ENCODE results near the gene FER. TPM values are rescaled to one million over a fixed set of nuclear protein-coding genes. Genes with fewer than 3 reads are reported as not detected.

FER gene
- total and polyA plus RNA-seq, 2 of the 8 experiments (the other 6 are each of a cell fraction or from before 2014, with no cell fraction given): 1.3 to 15.8 TPM

- CTCF ChIA-PET (ENCODE audit: partially characterized antibody): no interaction called here
Measured at GRCh38 chr5:108858959-108859358, 111.3 kb downstream of the FER start.

More at GRCh38 chr5:108858959-108859358, 111.3 kb downstream of the FER start:
- no peak overlapping the region for H2BK12ac ChIP-seq (ENCODE audit: low read depth, low read length)
- no peak overlapping the region for H3K14ac ChIP-seq (ENCODE audit: insufficient read length)
- H2AFZ ChIP-seq (ENCODE audit: low read length): no peak overlapping the region
- H4K91ac ChIP-seq (replicated peaks; ENCODE audit: insufficient read length, low read length): no peak overlapping the region
- no peak overlapping the region for H3K56ac ChIP-seq (replicated peaks; ENCODE audit: insufficient read length, low read depth, low read length)
- POLR2A ChIA-PET (ENCODE audit: partially characterized antibody): no interaction called here
- FAIRE-seq (no peak), DNase-seq (ENCODE audit: low read depth in 1 of 2, low spot score in 2 of 2) (no peak)
- no peak overlapping the region for H4K5ac ChIP-seq (ENCODE audit: insufficient read length, low read depth, low read length)
- no peak overlapping the region for H2BK20ac ChIP-seq (ENCODE audit: low read length)
- H4K8ac ChIP-seq (ENCODE audit: extremely low read depth, insufficient read depth, low read length): no peak overlapping the region
- no peaks in the 10 kb centered on the region for H3K36me3 ChIP-seq (ENCODE audit: control insufficient read depth in 2 of 4, insufficient read depth in 4 of 4, low read length in 3 of 4)
- H3K4me2 ChIP-seq (ENCODE audit: insufficient read depth in 1 of 2, low read depth in 2 of 2, low read length in 2 of 2): no peak overlapping the region
- H3K18ac ChIP-seq (ENCODE audit: extremely low read depth, low read length): no peak overlapping the region
- no peaks in the 10 kb centered on the region for H3K79me1 ChIP-seq (ENCODE audit: low read depth, low read length)
- no peak overlapping the region for H2BK120ac ChIP-seq (replicated peaks; ENCODE audit: low read depth, low read length)
- H3K79me2 ChIP-seq (ENCODE audit: control insufficient read depth in 1 of 2, insufficient read depth in 2 of 2, low read length in 2 of 2): no peaks in the 10 kb centered on the region
- no peak overlapping the region for H2BK5ac ChIP-seq (ENCODE audit: low read depth, low read length)
- no peak overlapping the region for H3K4me3 ChIP-seq (ENCODE audit: extremely low read depth in 1 of 4, insufficient read depth in 2 of 4, low read depth in 3 of 4, low read length in 4 of 4)
- no peaks in the 10 kb centered on the region for H3K23me2 ChIP-seq (ENCODE audit: low read depth, low read length)
- no peak overlapping the region for H3K4ac ChIP-seq (replicated peaks; ENCODE audit: insufficient read length, low read depth, low read length)
- 94% methylated on average over 2 of the region's 2 CpGs; no CpG with 5 or more reads in 1 of the 2 experiments for WGBS, 2 experiments (ENCODE audit: extremely low coverage in 1 of 2, insufficient coverage in 1 of 2, insufficient read length in 1 of 2, insufficient replicate concordance in 2 of 2, low coverage in 1 of 2, low lambda C conversion rate in 2 of 2, missing lambda C conversion rate in 1 of 2)
- H3K27ac ChIP-seq (ENCODE audit: low read depth, low read length): no peak overlapping the region
- H3K9me3 ChIP-seq (ENCODE audit: insufficient read depth in 2 of 2, low read depth in 1 of 2, low read length in 1 of 2): no peaks in the 10 kb centered on the region
- no peak overlapping the region for H2BK15ac ChIP-seq (ENCODE audit: low read length)
- H3K23ac ChIP-seq (ENCODE audit: insufficient read length): no peak overlapping the region
- H4K20me1 ChIP-seq (replicated peaks in 1 of 2; ENCODE audit: control insufficient read depth in 1 of 2, insufficient read depth in 2 of 2, low read length in 2 of 2): no peaks in the 10 kb centered on the region
- H3K27me3 ChIP-seq (replicated peaks in 1 of 4; ENCODE audit: control insufficient read depth in 3 of 4, extremely low read depth in 1 of 4, insufficient read depth in 3 of 4, low read length in 3 of 4): no peaks in the 10 kb centered on the region
- no peaks in the 10 kb centered on the region for H3K4me1 ChIP-seq (replicated peaks in 1 of 4; ENCODE audit: control insufficient read depth in 3 of 4, insufficient read depth in 4 of 4, low read length in 3 of 4)
- H3K9ac ChIP-seq (replicated peaks in 1 of 4; ENCODE audit: extremely low read depth in 1 of 4, low read depth in 3 of 4, low read length in 3 of 4): no peak overlapping the region
- H2AK5ac ChIP-seq (ENCODE audit: low read depth, low read length): no peak overlapping the region
- TF ChIP-seq FOSL1 (IDR thresholded peaks at IDR 0.05; ENCODE audit: insufficient read depth, low read depth, low read length) (no peak), POLR2AphosphoS5 (IDR thresholded peaks at IDR 0.05; ENCODE audit: low read depth, low read length) (no peak), YY1 (IDR thresholded peaks at IDR 0.05; ENCODE audit: low read depth, low read length) (no peak), JUN (IDR thresholded peaks at IDR 0.05; ENCODE audit: low read depth, low read length) (no peak), TAF1 (IDR thresholded peaks at IDR 0.05; ENCODE audit: low read depth, low read length) (no peak), SUZ12 (IDR thresholded peaks at IDR 0.05; ENCODE audit: low read length) (no peak), CHD1 (IDR thresholded peaks at IDR 0.05; ENCODE audit: low read depth, low read length) (no peak), ZNF274 (IDR thresholded peaks at IDR 0.05; ENCODE audit: borderline replicate concordance, extremely low read depth, low read length) (no peak), MAX (IDR thresholded peaks at IDR 0.05) (no peak), POU5F1 (IDR thresholded peaks at IDR 0.05; ENCODE audit: low read depth, low read length) (no peak)
- TF ChIP-seq, protein P1, sequence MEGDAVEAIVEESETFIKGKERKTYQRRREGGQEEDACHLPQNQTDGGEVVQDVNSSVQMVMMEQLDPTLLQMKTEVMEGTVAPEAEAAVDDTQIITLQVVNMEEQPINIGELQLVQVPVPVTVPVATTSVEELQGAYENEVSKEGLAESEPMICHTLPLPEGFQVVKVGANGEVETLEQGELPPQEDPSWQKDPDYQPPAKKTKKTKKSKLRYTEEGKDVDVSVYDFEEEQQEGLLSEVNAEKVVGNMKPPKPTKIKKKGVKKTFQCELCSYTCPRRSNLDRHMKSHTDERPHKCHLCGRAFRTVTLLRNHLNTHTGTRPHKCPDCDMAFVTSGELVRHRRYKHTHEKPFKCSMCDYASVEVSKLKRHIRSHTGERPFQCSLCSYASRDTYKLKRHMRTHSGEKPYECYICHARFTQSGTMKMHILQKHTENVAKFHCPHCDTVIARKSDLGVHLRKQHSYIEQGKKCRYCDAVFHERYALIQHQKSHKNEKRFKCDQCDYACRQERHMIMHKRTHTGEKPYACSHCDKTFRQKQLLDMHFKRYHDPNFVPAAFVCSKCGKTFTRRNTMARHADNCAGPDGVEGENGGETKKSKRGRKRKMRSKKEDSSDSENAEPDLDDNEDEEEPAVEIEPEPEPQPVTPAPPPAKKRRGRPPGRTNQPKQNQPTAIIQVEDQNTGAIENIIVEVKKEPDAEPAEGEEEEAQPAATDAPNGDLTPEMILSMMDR (IDR thresholded peaks at IDR 0.05; ENCODE audit: control extremely low read depth in 1 of 3, insufficient read depth in 1 of 3, low read depth in 1 of 3, low read length in 3 of 3): no peak
